Tibial artery (tissue), 4 donors: ENCODE results near the gene WDR6.

Source experiments
- DNase-seq, 2 donors: peaks; one replicate each; pipeline ENCODE4 v3.0.0-alpha.2; 2019
- H3K27ac ChIP-seq, 2 donors: fragments of 200-600 bp; sonication (generic) in 1 of 2; 1 replicate in 1 of 2; 2 replicates in 1 of 2; pipeline ENCODE4 v1.5.1; 2018 to 2019; ENCODE audit warnings: mild to moderate bottlenecking in 1 of 2
- H3K27me3 ChIP-seq, 2 donors: fragments of 200-600 bp; sonication (generic) in 1 of 2; one replicate each; pipeline versions ENCODE4 v1.5.1 to v1.6.0; 2016 to 2019
- H3K36me3 ChIP-seq, 3 donors: fragments of 200-600 bp; sonication (generic) in 2 of 3; one replicate each; pipeline ENCODE4 v1.5.1; 2016 to 2019; ENCODE audit warnings: mild to moderate bottlenecking in 2 of 3
- H3K4me1 ChIP-seq, 4 donors: fragments of 200-600 bp; sonication (generic) in 2 of 4; 1 replicate in 3 of 4; 2 replicates in 1 of 4; pipeline ENCODE4 v1.5.1; 2016 to 2019
- H3K4me3 ChIP-seq, 2 donors: fragments of 200-600 bp; sonication (generic) in 1 of 2; 1 replicate in 1 of 2; 2 replicates in 1 of 2; pipeline ENCODE4 v1.5.1; 2018 to 2019; ENCODE audit warnings: mild to moderate bottlenecking in 2 of 2
- H3K9me3 ChIP-seq, 3 donors: fragments of 200-600 bp; sonication (generic) in 1 of 3; one replicate each; pipeline ENCODE4 v1.5.1; 2016 to 2019
- CTCF ChIP-seq, 2 experiments: fragments of 200-600 bp in 1 of 2; fragments of 450-650 bp in 1 of 2; IDR thresholded peaks; one replicate each; pipeline ENCODE4 v1.5.1; 2017 to 2019; ENCODE audit warnings: antibody characterized with exemption in 2 of 2, mild to moderate bottlenecking in 1 of 2, moderate library complexity in 1 of 2
- intact Hi-C: fragments of 100-400 bp; cut with DNase I; formaldehyde crosslinking; loops from one replicate; pipeline ENCODE4 v1.15.0; 2023; ENCODE audit warnings: low total_unique reads

Gene WDR6

GRCh38 chr3:49028673-49029562, 21.7 kb downstream of the WDR6 start, which contains the start of gene IMPDH2:
Gene IMPDH2 (minus strand): TSS chr3:49029398. CDS start chr3:49029350, 48 bp downstream.
- Histone ChIP-seq H3K4me1 (peaks cover 0 to 19% (median 14%) of the 10 kb centered on the region in 4 donors), H3K9me3 (no peaks in the 10 kb centered on the region), H3K4me3 (peak within 1 kb of the TSS; percentile 63 to 86), H3K27ac (peak within 1 kb of the TSS; percentile 96), H3K36me3 (peaks cover 38 to 77% (median 59%) of the 10 kb centered on the region in 3 donors), H3K27me3 (no peaks in the 10 kb centered on the region)
- intact Hi-C loops = no loop called here
- no peak for TF ChIP-seq CTCF (IDR thresholded peaks at IDR 0.05)
- peak; percentile 91 to 95 for DNase-seq

GRCh38 chr3:49029563-49029884, 22.3 kb downstream of the WDR6 start:
- DNase-seq = no peak
- peak overlapping the region; percentile 63 to 86 for H3K4me3 ChIP-seq
- H3K9me3 ChIP-seq = no peaks in the 10 kb centered on the region
- H3K4me1 ChIP-seq = peaks cover 0 to 19% (median 14%) of the 10 kb centered on the region in 4 donors
- no peaks in the 10 kb centered on the region for H3K27me3 ChIP-seq
- H3K36me3 ChIP-seq = peaks cover 32 to 77% (median 59%) of the 10 kb centered on the region in 3 donors
- intact Hi-C loops = no loop called here
- H3K27ac ChIP-seq = peak overlapping the region; percentile 96
- TF ChIP-seq CTCF (IDR thresholded peaks at IDR 0.05) = no peak

GRCh38 chr3:49030321-49030720, 23.1 kb downstream of the WDR6 start:
- no peaks in the 10 kb centered on the region for H3K9me3 ChIP-seq
- no peak overlapping the region for H3K27ac ChIP-seq
- peaks cover 24 to 77% (median 59%) of the 10 kb centered on the region in 3 donors for H3K36me3 ChIP-seq
- DNase-seq = no peak
- intact Hi-C loops = no loop called here
- H3K4me3 ChIP-seq = no peak overlapping the region
- H3K27me3 ChIP-seq = no peaks in the 10 kb centered on the region
- TF ChIP-seq CTCF (IDR thresholded peaks at IDR 0.05) = no peak
- peaks cover 0 to 19% (median 11%) of the 10 kb centered on the region in 4 donors for H3K4me1 ChIP-seq

- Histone ChIP-seq H3K9me3 (no peaks in the 10 kb centered on the region), H3K27ac (no peak overlapping the region), H3K27me3 (no peaks in the 10 kb centered on the region), H3K4me3 (no peak overlapping the region), H3K36me3 (peaks cover 20 to 78% (median 60%) of the 10 kb centered on the region in 3 donors), H3K4me1 (peaks cover 0 to 17% (median 11%) of the 10 kb centered on the region in 4 donors)
- intact Hi-C loops = no loop called here
- DNase-seq = no peak
- TF ChIP-seq CTCF (IDR thresholded peaks at IDR 0.05) = no peak
These were observed 25.6 kb downstream of the WDR6 start for GRCh38 chr3:49032646-49033304.

GRCh38 chr3:49034650-49035049, 27.5 kb downstream of the WDR6 start:
- peaks cover 0 to 2% (median 0%) of the 10 kb centered on the region in 4 donors for H3K4me1 ChIP-seq

More at GRCh38 chr3:49034650-49035049, 27.5 kb downstream of the WDR6 start:
- intact Hi-C loops = no loop called here
- Histone ChIP-seq H3K36me3 (peaks cover 25 to 94% (median 72%) of the 10 kb centered on the region in 3 donors), H3K27me3 (no peaks in the 10 kb centered on the region), H3K27ac (no peak overlapping the region), H3K4me3 (no peak overlapping the region), H3K9me3 (no peaks in the 10 kb centered on the region)
- no peak for TF ChIP-seq CTCF (IDR thresholded peaks at IDR 0.05)
- DNase-seq = no peak
